SIG-M5 treated with dmso at 0.1 percent for 504 hours (cell line): ENCODE data around the gene COA1.
"Not testable (repeated sequence)": the region's sequence is repeated elsewhere in the genome, so short reads cannot be mapped to it uniquely, and the experiment has no call there.

Experiments used
- DNase-seq: peaks from one replicate; lab custom pipeline; 2025; ENCODE audit not compliant: unreplicated experiment; lab: John Stamatoyannopoulos, UW

The COA1 gene

GRCh38 chr7:43729214-43729923, at the start of gene COA1:
Gene COA1, minus strand, starts transcription at chr7:43729523. Its CDS starts 80,909 bp downstream, at chr7:43648614.
- DNase-seq = peak; percentile 83

GRCh38 chr7:43778293-43779044, 49.1 kb upstream of the COA1 start:
- DNase-seq = not testable (repeated sequence)

GRCh38 chr7:43775255-43775654, 45.9 kb upstream of the COA1 start:
- not testable (repeated sequence) for DNase-seq

- not testable (repeated sequence) for DNase-seq
These were observed 43.9 kb upstream of the COA1 start for GRCh38 chr7:43773268-43773667.

- DNase-seq = no peak
These were observed 42.2 kb upstream of the COA1 start for GRCh38 chr7:43771573-43771972.

- no peak for DNase-seq
These were observed 41.8 kb upstream of the COA1 start for GRCh38 chr7:43771128-43771527.

GRCh38 chr7:43769791-43770465, 40.6 kb upstream of the COA1 start:
- no peak for DNase-seq

- no peak for DNase-seq
These were observed 40.0 kb upstream of the COA1 start for GRCh38 chr7:43769281-43769680.

- DNase-seq = no peak
These were observed 39.6 kb upstream of the COA1 start for GRCh38 chr7:43768887-43769272.

GRCh38 chr7:43768201-43768886, 39.0 kb upstream of the COA1 start:
- DNase-seq = no peak

- DNase-seq = no peak
These were observed 38.0 kb upstream of the COA1 start for GRCh38 chr7:43767311-43767710.

- DNase-seq = no peak
These were observed 37.2 kb upstream of the COA1 start for GRCh38 chr7:43766564-43766963.

GRCh38 chr7:43764807-43765491, 35.6 kb upstream of the COA1 start:
- DNase-seq = peak; percentile 87

- DNase-seq = no peak
These were observed 34.9 kb upstream of the COA1 start for GRCh38 chr7:43764039-43764761.

GRCh38 chr7:43763183-43763582, 33.9 kb upstream of the COA1 start:
- DNase-seq = no peak

- DNase-seq = no peak
These were observed 32.8 kb upstream of the COA1 start for GRCh38 chr7:43761938-43762692.

GRCh38 chr7:43761382-43761781, 32.1 kb upstream of the COA1 start:
- DNase-seq = no peak

- DNase-seq = no peak
These were observed 31.5 kb upstream of the COA1 start for GRCh38 chr7:43760861-43761260.
